HUES64 (cell line): ENCODE results near the gene RPRM.
"Not testable (repeated sequence)": the region's sequence is repeated elsewhere in the genome, so short reads cannot be mapped to it uniquely, and the experiment has no call there.

Experiments used
- H3K27ac ChIP-seq: 2 replicates; pipeline ENCODE4 v1.7.0; 2013; ENCODE audit warnings: low read depth, low read length, inconsistent platforms
- H3K27me3 ChIP-seq: 2 replicates; pipeline ENCODE4 v1.6.1; 2013; ENCODE audit warnings: mild to moderate bottlenecking, low read length; ENCODE audit not compliant: insufficient read depth
- H3K36me3 ChIP-seq: 2 replicates; pipeline ENCODE4 v1.6.1; 2013; ENCODE audit warnings: mild to moderate bottlenecking, low read length; ENCODE audit not compliant: insufficient read depth
- H3K4me1 ChIP-seq: 2 replicates; pipeline ENCODE4 v1.6.1; 2013; ENCODE audit warnings: mild to moderate bottlenecking, low read length, moderate library complexity; ENCODE audit not compliant: insufficient read depth
- H3K4me3 ChIP-seq: 2 replicates; pipeline ENCODE4 v1.5.1; 2013; ENCODE audit warnings: mild to moderate bottlenecking, low read length, moderate library complexity
- H3K9ac ChIP-seq: 2 replicates; pipeline ENCODE4 v1.6.1; 2013; ENCODE audit warnings: mild to moderate bottlenecking, low read depth, low read length
- H3K9me3 ChIP-seq: 2 replicates; pipeline ENCODE4 v1.6.1; 2013; ENCODE audit warnings: low read depth, low read length; ENCODE audit not compliant: insufficient read depth
- WGBS: fragments of 150-250, 120-280 bp; methylation state at CpG from one replicate; pipeline ENCODE4 v1.1.7; 2013; ENCODE audit warnings: missing lambda C conversion rate; 5-methylcytosine and 5-hydroxymethylcytosine counted together

RPRM gene

GRCh38 chr2:153455861-153456260, 22.7 kb downstream of the RPRM start:
- Histone ChIP-seq H3K4me1 (peaks cover 35% of the 10 kb centered on the region), H3K36me3 (no peaks in the 10 kb centered on the region), H3K27me3 (no peaks in the 10 kb centered on the region), H3K27ac (no peak overlapping the region), H3K4me3 (no peak overlapping the region), H3K9me3 (no peaks in the 10 kb centered on the region), H3K9ac (no peak overlapping the region)
- WGBS, result 93% methylated on average over 8 of the region's 8 CpGs

GRCh38 chr2:153455403-153455802, 23.2 kb downstream of the RPRM start:
- 94% methylated on average over 21 of the region's 21 CpGs for WGBS
- Histone ChIP-seq H3K27ac (no peak overlapping the region), H3K36me3 (no peaks in the 10 kb centered on the region), H3K9me3 (no peaks in the 10 kb centered on the region), H3K27me3 (no peaks in the 10 kb centered on the region), H3K4me3 (no peak overlapping the region), H3K4me1 (peaks cover 30% of the 10 kb centered on the region), H3K9ac (no peak overlapping the region)

DNA sequence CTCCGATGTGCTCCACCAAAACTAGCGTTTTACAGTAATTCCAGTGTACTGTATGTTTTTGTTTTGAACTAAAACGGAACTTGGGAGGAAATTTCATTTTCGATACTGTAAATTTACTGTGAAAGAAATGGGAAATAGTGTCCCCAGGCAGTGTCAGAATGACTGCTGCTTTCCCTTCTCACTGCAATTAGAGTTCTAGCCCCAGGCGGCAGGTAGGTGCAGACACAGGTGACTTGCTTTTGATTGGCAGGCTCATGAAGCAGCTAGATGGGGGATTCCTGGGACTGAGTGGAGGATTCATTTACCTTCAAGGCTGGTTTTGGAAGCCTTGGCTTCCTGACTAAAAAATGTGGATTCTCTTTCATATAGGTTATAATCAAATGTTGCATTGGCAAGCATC, 27.0 kb downstream of the RPRM start:
- H3K4me3 ChIP-seq, result no peak overlapping the region
- 96% methylated on average over 5 of the region's 5 CpGs for WGBS

DNA sequence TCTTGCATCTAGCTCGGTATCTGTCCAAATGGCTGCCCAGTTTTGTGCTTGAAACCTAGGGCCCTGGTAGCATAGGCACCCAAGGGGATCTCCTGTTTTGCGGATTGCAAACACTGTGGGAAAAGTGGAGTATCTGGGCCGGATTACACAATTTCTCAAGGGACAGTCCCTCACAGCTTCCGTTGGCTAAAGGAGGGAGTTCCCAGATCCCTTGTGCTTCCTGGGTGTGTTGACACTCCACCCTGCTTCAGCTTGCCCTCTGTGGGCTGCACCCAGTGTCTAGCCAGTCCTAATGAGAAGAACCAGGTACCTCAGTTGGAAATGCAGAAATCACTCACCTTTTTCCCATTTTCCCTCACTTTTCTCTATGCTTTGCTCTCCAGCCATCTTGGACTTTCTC, 35.5 kb downstream of the RPRM start:
- H3K27ac ChIP-seq, result no peak overlapping the region
- H3K4me1 ChIP-seq, result peaks cover 6% of the 10 kb centered on the region; the same call in 1 of the 2 replicates
- H3K9ac ChIP-seq, result peak overlapping the region; percentile 33; the same call in 1 of the 2 replicates
- H3K9me3 ChIP-seq, result peaks cover 6% of the 10 kb centered on the region; the same call in 1 of the 2 replicates
- 71% methylated on average over 4 of the region's 4 CpGs for WGBS
- H3K4me3 ChIP-seq, result no peak overlapping the region
- H3K36me3 ChIP-seq, result no peaks in the 10 kb centered on the region
- no peaks in the 10 kb centered on the region for H3K27me3 ChIP-seq

More for the DNA sequence above, 27.0 kb downstream of the RPRM start:
- no peaks in the 10 kb centered on the region for H3K9me3 ChIP-seq
- H3K27me3 ChIP-seq, result no peaks in the 10 kb centered on the region
- no peak overlapping the region for H3K27ac ChIP-seq
- H3K4me1 ChIP-seq, result peaks cover 8% of the 10 kb centered on the region; the same call in 1 of the 2 replicates
- H3K9ac ChIP-seq, result no peak overlapping the region
- no peaks in the 10 kb centered on the region for H3K36me3 ChIP-seq

- not testable (repeated sequence) for H3K4me1 ChIP-seq, H3K27me3 ChIP-seq, H3K9me3 ChIP-seq, H3K27ac ChIP-seq, H3K36me3 ChIP-seq, H3K4me3 ChIP-seq
- peak overlapping the region; percentile 33; the same call in 1 of the 2 replicates for H3K9ac ChIP-seq
- WGBS, result 70% methylated on average over 5 of the region's 5 CpGs
Observed at GRCh38 chr2:153442616-153443015, 35.9 kb downstream of the RPRM start.

- 98% methylated on average over 2 of the region's 2 CpGs for WGBS
- not testable (repeated sequence) for H3K9me3 ChIP-seq, H3K4me3 ChIP-seq, H3K9ac ChIP-seq, H3K36me3 ChIP-seq, H3K27me3 ChIP-seq, H3K4me1 ChIP-seq, H3K27ac ChIP-seq
Observed at GRCh38 chr2:153440090-153440489, 38.5 kb downstream of the RPRM start.

DNA sequence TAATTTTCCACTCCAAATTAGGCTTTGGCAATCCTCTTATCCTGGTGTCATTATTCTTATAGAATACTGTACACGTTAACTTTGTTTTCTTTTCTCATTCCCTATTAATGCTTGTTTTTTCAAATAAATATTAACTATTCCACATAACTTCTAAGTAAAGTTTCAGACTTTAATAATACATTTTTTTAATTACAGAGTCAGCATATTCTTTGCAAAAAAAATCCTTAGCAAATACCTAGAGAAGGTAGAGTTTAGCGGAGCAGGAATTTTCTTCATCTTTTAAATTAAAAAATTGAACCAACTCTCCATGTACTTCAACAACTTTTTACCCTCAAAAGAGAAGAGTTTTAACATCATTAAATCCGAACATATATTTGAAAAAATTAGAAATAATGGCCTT, 45.2 kb downstream of the RPRM start:
- H3K36me3 ChIP-seq, result no peaks in the 10 kb centered on the region
- peaks cover 16% of the 10 kb centered on the region for H3K4me1 ChIP-seq
- H3K4me3 ChIP-seq, result no peak overlapping the region
- no peak overlapping the region for H3K27ac ChIP-seq
- H3K27me3 ChIP-seq, result no peaks in the 10 kb centered on the region
- WGBS, result 95% methylated on average over 2 of the region's 3 CpGs
- H3K9me3 ChIP-seq, result no peaks in the 10 kb centered on the region
- no peak overlapping the region for H3K9ac ChIP-seq

- Histone ChIP-seq H3K27me3 (no peaks in the 10 kb centered on the region), H3K9me3 (no peaks in the 10 kb centered on the region), H3K4me3 (no peak overlapping the region), H3K27ac (no peak overlapping the region), H3K36me3 (no peaks in the 10 kb centered on the region), H3K9ac (no peak overlapping the region), H3K4me1 (peaks cover 16% of the 10 kb centered on the region)
- 93% methylated on average over 1 of the region's 2 CpGs for WGBS
Observed at GRCh38 chr2:153432381-153432780, 46.2 kb downstream of the RPRM start.

DNA sequence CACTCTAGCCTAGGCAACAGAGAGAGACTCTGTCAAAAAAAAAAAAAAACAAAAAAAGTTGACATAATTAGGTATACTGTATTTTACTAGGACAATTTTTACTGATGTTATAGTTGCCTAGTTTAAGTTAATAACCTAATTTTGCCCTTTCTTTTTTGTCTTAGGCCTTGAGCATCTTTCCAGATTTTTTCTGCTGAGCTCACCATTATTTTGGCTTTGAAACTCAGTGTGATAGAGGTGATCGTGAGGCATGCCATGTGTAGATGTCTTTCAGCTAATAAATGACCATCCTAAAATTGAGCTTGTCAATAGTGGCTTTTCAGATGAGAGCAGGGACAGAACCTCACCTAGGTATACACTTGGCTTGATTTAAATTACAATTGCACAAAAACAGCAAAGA, 47.4 kb downstream of the RPRM start:
- 84% methylated on average over 1 of the region's 1 CpG for WGBS
- Histone ChIP-seq H3K9ac (no peak overlapping the region), H3K27me3 (no peaks in the 10 kb centered on the region), H3K9me3 (no peaks in the 10 kb centered on the region), H3K36me3 (no peaks in the 10 kb centered on the region), H3K4me3 (no peak overlapping the region), H3K4me1 (peaks cover 16% of the 10 kb centered on the region), H3K27ac (no peak overlapping the region)
